ENCODE data around the gene STOX2.

Gene STOX2

GRCh38 chr4:183912585-183912984 is 7.5 kb downstream of the STOX2 start:
- no peak overlapping the region for H3K4me3 ChIP-seq (ENCODE audit: low read depth, low read length)
- no peaks in the 10 kb centered on the region for H3K36me3 ChIP-seq (ENCODE audit: control insufficient read depth, insufficient read depth, low read length)
- H3K9me3 ChIP-seq (ENCODE audit: control insufficient read depth, insufficient read depth, low read depth, low read length): no peaks in the 10 kb centered on the region
- H3K9ac ChIP-seq (ENCODE audit: low read length): no peak overlapping the region
- H3K4me1 ChIP-seq (ENCODE audit: control insufficient read depth, insufficient read depth, low read length): peaks cover 16% of the 10 kb centered on the region
- H3K27ac ChIP-seq (ENCODE audit: low read depth, low read length): no peak overlapping the region
- H3K27me3 ChIP-seq (ENCODE audit: control insufficient read depth, insufficient read depth, low read length): peaks cover 8% of the 10 kb centered on the region

GRCh38 chr4:183915976-183916375 is 10.9 kb downstream of the STOX2 start:
- no peaks in the 10 kb centered on the region for H3K9me3 ChIP-seq (ENCODE audit: control insufficient read depth, insufficient read depth, low read depth, low read length)

GRCh38 chr4:183918696-183919095 is 13.6 kb downstream of the STOX2 start:
- H3K4me3 ChIP-seq (ENCODE audit: low read depth, low read length): no peak overlapping the region
- H3K27ac ChIP-seq (ENCODE audit: low read depth, low read length): no peak overlapping the region
- peaks cover 5% of the 10 kb centered on the region; the same call in 1 of the 2 replicates for H3K9me3 ChIP-seq (ENCODE audit: control insufficient read depth, insufficient read depth, low read depth, low read length)
- H3K9ac ChIP-seq (ENCODE audit: low read length): no peak overlapping the region
- no peaks in the 10 kb centered on the region for H3K27me3 ChIP-seq (ENCODE audit: control insufficient read depth, insufficient read depth, low read length)
- no peaks in the 10 kb centered on the region; the same call in 1 of the 2 replicates for H3K36me3 ChIP-seq (ENCODE audit: control insufficient read depth, insufficient read depth, low read length)
- peaks cover 13% of the 10 kb centered on the region; the same call in 1 of the 2 replicates for H3K4me1 ChIP-seq (ENCODE audit: control insufficient read depth, insufficient read depth, low read length)

More at GRCh38 chr4:183915976-183916375, 10.9 kb downstream of the STOX2 start:
- no peak overlapping the region for H3K4me3 ChIP-seq (ENCODE audit: low read depth, low read length)
- H3K36me3 ChIP-seq (ENCODE audit: control insufficient read depth, insufficient read depth, low read length): no peaks in the 10 kb centered on the region
- no peak overlapping the region for H3K9ac ChIP-seq (ENCODE audit: low read length)
- H3K27ac ChIP-seq (ENCODE audit: low read depth, low read length): no peak overlapping the region
- H3K27me3 ChIP-seq (ENCODE audit: control insufficient read depth, insufficient read depth, low read length): no peaks in the 10 kb centered on the region
- peaks cover 13% of the 10 kb centered on the region; the same call in 1 of the 2 replicates for H3K4me1 ChIP-seq (ENCODE audit: control insufficient read depth, insufficient read depth, low read length)

- H3K27me3 ChIP-seq (ENCODE audit: control insufficient read depth, insufficient read depth, low read length): no peaks in the 10 kb centered on the region
- H3K4me3 ChIP-seq (ENCODE audit: low read depth, low read length): no peak overlapping the region
- H3K27ac ChIP-seq (ENCODE audit: low read depth, low read length): no peak overlapping the region
- H3K4me1 ChIP-seq (ENCODE audit: control insufficient read depth, insufficient read depth, low read length): peaks cover 13% of the 10 kb centered on the region; the same call in 1 of the 2 replicates
- H3K9ac ChIP-seq (ENCODE audit: low read length): no peak overlapping the region
- peaks cover 5% of the 10 kb centered on the region; the same call in 1 of the 2 replicates for H3K9me3 ChIP-seq (ENCODE audit: control insufficient read depth, insufficient read depth, low read depth, low read length)
- no peaks in the 10 kb centered on the region; the same call in 1 of the 2 replicates for H3K36me3 ChIP-seq (ENCODE audit: control insufficient read depth, insufficient read depth, low read length)
These were observed 14.0 kb downstream of the STOX2 start for GRCh38 chr4:183919141-183919540.

- no peak overlapping the region for H3K27ac ChIP-seq (ENCODE audit: low read depth, low read length)
- peaks cover 5% of the 10 kb centered on the region; the same call in 1 of the 2 replicates for H3K9me3 ChIP-seq (ENCODE audit: control insufficient read depth, insufficient read depth, low read depth, low read length)
- H3K27me3 ChIP-seq (ENCODE audit: control insufficient read depth, insufficient read depth, low read length): no peaks in the 10 kb centered on the region
- H3K4me1 ChIP-seq (ENCODE audit: control insufficient read depth, insufficient read depth, low read length): peaks cover 8% of the 10 kb centered on the region; the same call in 1 of the 2 replicates
- H3K36me3 ChIP-seq (ENCODE audit: control insufficient read depth, insufficient read depth, low read length): no peaks in the 10 kb centered on the region; the same call in 1 of the 2 replicates
- H3K4me3 ChIP-seq (ENCODE audit: low read depth, low read length): no peak overlapping the region
- no peak overlapping the region for H3K9ac ChIP-seq (ENCODE audit: low read length)
These were observed 15.4 kb downstream of the STOX2 start for GRCh38 chr4:183920512-183920911.

- Histone ChIP-seq H3K9me3 (ENCODE audit: control insufficient read depth, insufficient read depth, low read depth, low read length) (peaks cover 5% of the 10 kb centered on the region; the same call in 1 of the 2 replicates), H3K27ac (ENCODE audit: low read depth, low read length) (no peak overlapping the region), H3K9ac (ENCODE audit: low read length) (no peak overlapping the region), H3K4me1 (ENCODE audit: control insufficient read depth, insufficient read depth, low read length) (peaks cover 8% of the 10 kb centered on the region; the same call in 1 of the 2 replicates), H3K4me3 (ENCODE audit: low read depth, low read length) (no peak overlapping the region), H3K27me3 (ENCODE audit: control insufficient read depth, insufficient read depth, low read length) (no peaks in the 10 kb centered on the region), H3K36me3 (ENCODE audit: control insufficient read depth, insufficient read depth, low read length) (no peaks in the 10 kb centered on the region; the same call in 1 of the 2 replicates)
These were observed 16.2 kb downstream of the STOX2 start for GRCh38 chr4:183921335-183921734.

GRCh38 chr4:183924362-183925044 is 19.4 kb downstream of the STOX2 start:
- no peaks in the 10 kb centered on the region; the same call in 1 of the 2 replicates for H3K36me3 ChIP-seq (ENCODE audit: control insufficient read depth, insufficient read depth, low read length)

GRCh38 chr4:183926950-183927349 is 21.8 kb downstream of the STOX2 start:
- peaks cover 5% of the 10 kb centered on the region; the same call in 1 of the 2 replicates for H3K9me3 ChIP-seq (ENCODE audit: control insufficient read depth, insufficient read depth, low read depth, low read length)
- no peak overlapping the region for H3K27ac ChIP-seq (ENCODE audit: low read depth, low read length)
- H3K9ac ChIP-seq (ENCODE audit: low read length): no peak overlapping the region
- no peak overlapping the region for H3K4me3 ChIP-seq (ENCODE audit: low read depth, low read length)
- H3K36me3 ChIP-seq (ENCODE audit: control insufficient read depth, insufficient read depth, low read length): no peaks in the 10 kb centered on the region; the same call in 1 of the 2 replicates
- no peaks in the 10 kb centered on the region for H3K27me3 ChIP-seq (ENCODE audit: control insufficient read depth, insufficient read depth, low read length)
- no peaks in the 10 kb centered on the region for H3K4me1 ChIP-seq (ENCODE audit: control insufficient read depth, insufficient read depth, low read length)

More at GRCh38 chr4:183924362-183925044, 19.4 kb downstream of the STOX2 start:
- H3K4me3 ChIP-seq (ENCODE audit: low read depth, low read length): no peak overlapping the region
- no peak overlapping the region for H3K9ac ChIP-seq (ENCODE audit: low read length)
- no peaks in the 10 kb centered on the region for H3K27me3 ChIP-seq (ENCODE audit: control insufficient read depth, insufficient read depth, low read length)
- no peak overlapping the region for H3K27ac ChIP-seq (ENCODE audit: low read depth, low read length)
- H3K4me1 ChIP-seq (ENCODE audit: control insufficient read depth, insufficient read depth, low read length): 0 out of 2 replicates have a peak, but pooled peaks cover 5% of the 10 kb centered on the region
- H3K9me3 ChIP-seq (ENCODE audit: control insufficient read depth, insufficient read depth, low read depth, low read length): peaks cover 5% of the 10 kb centered on the region; the same call in 1 of the 2 replicates

GRCh38 chr4:183932576-183932975 is 27.5 kb downstream of the STOX2 start:
- no peak overlapping the region for H3K4me3 ChIP-seq (ENCODE audit: low read depth, low read length)
- no peaks in the 10 kb centered on the region for H3K36me3 ChIP-seq (ENCODE audit: control insufficient read depth, insufficient read depth, low read length)
- peaks cover 37% of the 10 kb centered on the region for H3K4me1 ChIP-seq (ENCODE audit: control insufficient read depth, insufficient read depth, low read length)
- no peaks in the 10 kb centered on the region for H3K9me3 ChIP-seq (ENCODE audit: control insufficient read depth, insufficient read depth, low read depth, low read length)
- no peak overlapping the region for H3K9ac ChIP-seq (ENCODE audit: low read length)
- H3K27me3 ChIP-seq (ENCODE audit: control insufficient read depth, insufficient read depth, low read length): no peaks in the 10 kb centered on the region
- H3K27ac ChIP-seq (ENCODE audit: low read depth, low read length): no peak overlapping the region

- H3K4me3 ChIP-seq (ENCODE audit: low read depth, low read length): no peak overlapping the region
- H3K4me1 ChIP-seq (ENCODE audit: control insufficient read depth, insufficient read depth, low read length): peaks cover 37% of the 10 kb centered on the region
- no peak overlapping the region for H3K9ac ChIP-seq (ENCODE audit: low read length)
- no peaks in the 10 kb centered on the region for H3K36me3 ChIP-seq (ENCODE audit: control insufficient read depth, insufficient read depth, low read length)
- 0 out of 2 replicates have a peak overlapping the region, but pooled peaks have one; percentile 1 for H3K27ac ChIP-seq (ENCODE audit: low read depth, low read length)
- H3K27me3 ChIP-seq (ENCODE audit: control insufficient read depth, insufficient read depth, low read length): no peaks in the 10 kb centered on the region
- no peaks in the 10 kb centered on the region for H3K9me3 ChIP-seq (ENCODE audit: control insufficient read depth, insufficient read depth, low read depth, low read length)
These were observed 29.7 kb downstream of the STOX2 start for GRCh38 chr4:183934761-183935160.

- H3K36me3 ChIP-seq (ENCODE audit: control insufficient read depth, insufficient read depth, low read length): no peaks in the 10 kb centered on the region
- H3K4me1 ChIP-seq (ENCODE audit: control insufficient read depth, insufficient read depth, low read length): peaks cover 37% of the 10 kb centered on the region
- 0 out of 2 replicates have a peak overlapping the region, but pooled peaks have one; percentile 1 for H3K27ac ChIP-seq (ENCODE audit: low read depth, low read length)
- H3K4me3 ChIP-seq (ENCODE audit: low read depth, low read length): 0 out of 2 replicates have a peak overlapping the region, but pooled peaks have one; percentile 5
- no peaks in the 10 kb centered on the region for H3K9me3 ChIP-seq (ENCODE audit: control insufficient read depth, insufficient read depth, low read depth, low read length)
- no peaks in the 10 kb centered on the region for H3K27me3 ChIP-seq (ENCODE audit: control insufficient read depth, insufficient read depth, low read length)
- peak overlapping the region; percentile 37 for H3K9ac ChIP-seq (ENCODE audit: low read length)
These were observed 30.4 kb downstream of the STOX2 start for GRCh38 chr4:183935355-183936005.

All from HUES6 (cell line).